Measurements from ENCODE around the gene SLC2A8. TPM values are rescaled to one million over a fixed set of nuclear protein-coding genes. Genes with fewer than 3 reads are reported as not detected.

SLC2A8 gene
- total RNA-seq, 1 experiment from 2014 or later: 55.7 TPM

DNA sequence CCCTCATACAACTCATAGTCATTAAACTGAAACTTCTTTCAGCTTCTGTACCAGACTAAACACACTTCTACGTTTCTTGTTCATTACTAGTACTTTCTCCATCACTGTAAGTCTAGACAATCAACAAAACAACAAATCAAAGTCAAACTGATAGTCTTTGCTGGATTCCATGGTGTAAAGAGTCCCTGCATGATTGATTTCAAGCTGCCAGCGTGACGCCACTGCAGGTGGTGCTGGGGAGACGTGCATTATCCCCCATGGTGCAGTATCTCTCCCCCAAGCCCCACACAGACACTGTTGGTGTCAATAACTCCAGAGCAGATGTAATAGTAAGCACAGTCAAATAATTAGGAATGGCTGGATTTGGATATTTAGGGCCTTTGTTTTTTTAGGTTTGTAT lies 10.7 kb upstream of the SLC2A8 start:
- ATAC-seq (no peak), DNase-seq (ENCODE audit: low read depth, low spot score) (no peak)
- Histone ChIP-seq H3K27ac (ENCODE audit: low read length) (peak overlapping the region; percentile 77; the same call in 1 of the 2 replicates), H3K4me3 (ENCODE audit: low read depth in 2 of 2, low read length in 2 of 2) (no peak overlapping the region), H3K9me3 (ENCODE audit: control insufficient read depth, insufficient read depth, low read depth, low read length) (no peaks in the 10 kb centered on the region), H3K27me3 (ENCODE audit: control insufficient read depth, insufficient read depth, low read length) (no peaks in the 10 kb centered on the region), H3K36me3 (ENCODE audit: control insufficient read depth, insufficient read depth, low read length) (no peaks in the 10 kb centered on the region), H3K4me1 (ENCODE audit: control insufficient read depth, insufficient read depth, low read length) (peaks cover 36% of the 10 kb centered on the region)
- ChIA-PET POLR2A (no interaction called here), CTCF (no interaction called here)
- intact Hi-C loops (cut with micrococcal nuclease; ENCODE audit: unreplicated experiment): no loop called here
- TF ChIP-seq, protein P1, sequence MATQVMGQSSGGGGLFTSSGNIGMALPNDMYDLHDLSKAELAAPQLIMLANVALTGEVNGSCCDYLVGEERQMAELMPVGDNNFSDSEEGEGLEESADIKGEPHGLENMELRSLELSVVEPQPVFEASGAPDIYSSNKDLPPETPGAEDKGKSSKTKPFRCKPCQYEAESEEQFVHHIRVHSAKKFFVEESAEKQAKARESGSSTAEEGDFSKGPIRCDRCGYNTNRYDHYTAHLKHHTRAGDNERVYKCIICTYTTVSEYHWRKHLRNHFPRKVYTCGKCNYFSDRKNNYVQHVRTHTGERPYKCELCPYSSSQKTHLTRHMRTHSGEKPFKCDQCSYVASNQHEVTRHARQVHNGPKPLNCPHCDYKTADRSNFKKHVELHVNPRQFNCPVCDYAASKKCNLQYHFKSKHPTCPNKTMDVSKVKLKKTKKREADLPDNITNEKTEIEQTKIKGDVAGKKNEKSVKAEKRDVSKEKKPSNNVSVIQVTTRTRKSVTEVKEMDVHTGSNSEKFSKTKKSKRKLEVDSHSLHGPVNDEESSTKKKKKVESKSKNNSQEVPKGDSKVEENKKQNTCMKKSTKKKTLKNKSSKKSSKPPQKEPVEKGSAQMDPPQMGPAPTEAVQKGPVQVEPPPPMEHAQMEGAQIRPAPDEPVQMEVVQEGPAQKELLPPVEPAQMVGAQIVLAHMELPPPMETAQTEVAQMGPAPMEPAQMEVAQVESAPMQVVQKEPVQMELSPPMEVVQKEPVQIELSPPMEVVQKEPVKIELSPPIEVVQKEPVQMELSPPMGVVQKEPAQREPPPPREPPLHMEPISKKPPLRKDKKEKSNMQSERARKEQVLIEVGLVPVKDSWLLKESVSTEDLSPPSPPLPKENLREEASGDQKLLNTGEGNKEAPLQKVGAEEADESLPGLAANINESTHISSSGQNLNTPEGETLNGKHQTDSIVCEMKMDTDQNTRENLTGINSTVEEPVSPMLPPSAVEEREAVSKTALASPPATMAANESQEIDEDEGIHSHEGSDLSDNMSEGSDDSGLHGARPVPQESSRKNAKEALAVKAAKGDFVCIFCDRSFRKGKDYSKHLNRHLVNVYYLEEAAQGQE (IDR thresholded peaks at IDR 0.05; ENCODE audit: insufficient read depth in 1 of 2, low read depth in 2 of 2, low read length in 1 of 2): no peak
- TF ChIP-seq TCF7L2 (IDR thresholded peaks at IDR 0.05; ENCODE audit: low read depth, low read length) (no peak), POLR2AphosphoS5 (IDR thresholded peaks at IDR 0.05; ENCODE audit: low read depth, low read length) (no peak), SIN3A (IDR thresholded peaks at IDR 0.05; ENCODE audit: borderline replicate concordance, insufficient read depth, low read depth, low read length) (no peak)
- TF ChIP-seq, protein P2, sequence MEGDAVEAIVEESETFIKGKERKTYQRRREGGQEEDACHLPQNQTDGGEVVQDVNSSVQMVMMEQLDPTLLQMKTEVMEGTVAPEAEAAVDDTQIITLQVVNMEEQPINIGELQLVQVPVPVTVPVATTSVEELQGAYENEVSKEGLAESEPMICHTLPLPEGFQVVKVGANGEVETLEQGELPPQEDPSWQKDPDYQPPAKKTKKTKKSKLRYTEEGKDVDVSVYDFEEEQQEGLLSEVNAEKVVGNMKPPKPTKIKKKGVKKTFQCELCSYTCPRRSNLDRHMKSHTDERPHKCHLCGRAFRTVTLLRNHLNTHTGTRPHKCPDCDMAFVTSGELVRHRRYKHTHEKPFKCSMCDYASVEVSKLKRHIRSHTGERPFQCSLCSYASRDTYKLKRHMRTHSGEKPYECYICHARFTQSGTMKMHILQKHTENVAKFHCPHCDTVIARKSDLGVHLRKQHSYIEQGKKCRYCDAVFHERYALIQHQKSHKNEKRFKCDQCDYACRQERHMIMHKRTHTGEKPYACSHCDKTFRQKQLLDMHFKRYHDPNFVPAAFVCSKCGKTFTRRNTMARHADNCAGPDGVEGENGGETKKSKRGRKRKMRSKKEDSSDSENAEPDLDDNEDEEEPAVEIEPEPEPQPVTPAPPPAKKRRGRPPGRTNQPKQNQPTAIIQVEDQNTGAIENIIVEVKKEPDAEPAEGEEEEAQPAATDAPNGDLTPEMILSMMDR (IDR thresholded peaks at IDR 0.05): no peak
- no TSS peak for BruUV-seq (replicated peaks)
- in situ Hi-C loops (cut with HindIII; ENCODE audit: low pct_unique_long_range_greater_than_20kb, low sequenced_read_pairs): no loop called here

DNA sequence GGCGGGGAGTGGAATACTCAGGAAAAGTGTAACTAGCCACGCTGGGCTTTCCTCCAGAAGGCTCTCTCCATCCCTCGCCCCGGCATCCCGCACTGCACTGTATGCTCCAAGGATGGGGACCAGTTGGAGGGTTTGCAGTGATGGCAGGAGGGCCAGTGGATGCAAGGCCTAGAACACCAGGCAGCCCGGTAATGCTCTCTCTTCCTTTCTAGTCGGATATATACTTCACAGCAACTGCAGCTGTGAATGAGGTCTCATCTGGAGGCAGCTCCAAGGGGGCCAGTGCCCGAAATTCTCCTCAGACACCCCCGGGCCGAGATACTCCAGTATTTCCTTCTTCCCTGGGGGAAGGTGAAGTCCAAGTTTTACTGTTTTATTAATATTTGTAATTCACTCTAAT lies 10.0 kb upstream of the SLC2A8 start:
- BruUV-seq (replicated peaks): no TSS peak
- intact Hi-C loops (cut with micrococcal nuclease; ENCODE audit: unreplicated experiment) (no loop called here), in situ Hi-C loops (cut with HindIII; ENCODE audit: low pct_unique_long_range_greater_than_20kb, low sequenced_read_pairs) (no loop called here)
- CTCF ChIA-PET: no interaction called here
- Histone ChIP-seq H3K27ac (ENCODE audit: low read length) (peak overlapping the region; percentile 77), H3K36me3 (ENCODE audit: control insufficient read depth, insufficient read depth, low read length) (no peaks in the 10 kb centered on the region), H3K4me1 (ENCODE audit: control insufficient read depth, insufficient read depth, low read length) (peaks cover 36% of the 10 kb centered on the region), H3K27me3 (ENCODE audit: control insufficient read depth, insufficient read depth, low read length) (no peaks in the 10 kb centered on the region), H3K9me3 (ENCODE audit: control insufficient read depth, insufficient read depth, low read depth, low read length) (no peaks in the 10 kb centered on the region), H3K4me3 (ENCODE audit: low read depth in 2 of 2, low read length in 2 of 2) (no peak overlapping the region)
- DNase-seq (ENCODE audit: low read depth, low spot score) (no peak), ATAC-seq (no peak)
- TF ChIP-seq, protein P1 (IDR thresholded peaks at IDR 0.05; ENCODE audit: insufficient read depth in 1 of 2, low read depth in 2 of 2, low read length in 1 of 2): no peak
- TF ChIP-seq POLR2AphosphoS5 (IDR thresholded peaks at IDR 0.05; ENCODE audit: low read depth, low read length) (no peak), SIN3A (IDR thresholded peaks at IDR 0.05; ENCODE audit: borderline replicate concordance, insufficient read depth, low read depth, low read length) (no peak), TCF7L2 (IDR thresholded peaks at IDR 0.05; ENCODE audit: low read depth, low read length) (no peak)
- TF ChIP-seq, protein P2 (IDR thresholded peaks at IDR 0.05): no peak
- POLR2A ChIA-PET: no interaction called here

Data from Panc1 (cell line).